A673 (cell line): ENCODE measurements around the gene FNDC5.

Experiments
- CTCF ChIP-seq: fragments of 300-800, 200-600 bp; sonication (generic); conservative IDR thresholded peaks from 2 replicates; pipeline ENCODE4 v1.5.1; 2017; ENCODE audit warnings: low read depth, mild to moderate bottlenecking, antibody characterized with exemption, low read length, moderate library complexity, mixed read lengths
- EZH2 ChIP-seq: fragments of 200-600 bp; sonication (generic); IDR thresholded peaks from 2 replicates; pipeline ENCODE4 v1.6.1; 2017; ENCODE audit warnings: borderline replicate concordance, low read depth, mild to moderate bottlenecking, mixed read lengths, antibody characterized with exemption, low read length; ENCODE audit not compliant: poor library complexity, severe bottlenecking

- TF ChIP-seq CTCF (no peak), EZH2 (no peak)
These were observed 17.4 kb upstream of the FNDC5 start for GRCh38 chr1:32888134-32888533.
